ENCODE measurements around the gene TGOLN2.

The TGOLN2 gene

DNA sequence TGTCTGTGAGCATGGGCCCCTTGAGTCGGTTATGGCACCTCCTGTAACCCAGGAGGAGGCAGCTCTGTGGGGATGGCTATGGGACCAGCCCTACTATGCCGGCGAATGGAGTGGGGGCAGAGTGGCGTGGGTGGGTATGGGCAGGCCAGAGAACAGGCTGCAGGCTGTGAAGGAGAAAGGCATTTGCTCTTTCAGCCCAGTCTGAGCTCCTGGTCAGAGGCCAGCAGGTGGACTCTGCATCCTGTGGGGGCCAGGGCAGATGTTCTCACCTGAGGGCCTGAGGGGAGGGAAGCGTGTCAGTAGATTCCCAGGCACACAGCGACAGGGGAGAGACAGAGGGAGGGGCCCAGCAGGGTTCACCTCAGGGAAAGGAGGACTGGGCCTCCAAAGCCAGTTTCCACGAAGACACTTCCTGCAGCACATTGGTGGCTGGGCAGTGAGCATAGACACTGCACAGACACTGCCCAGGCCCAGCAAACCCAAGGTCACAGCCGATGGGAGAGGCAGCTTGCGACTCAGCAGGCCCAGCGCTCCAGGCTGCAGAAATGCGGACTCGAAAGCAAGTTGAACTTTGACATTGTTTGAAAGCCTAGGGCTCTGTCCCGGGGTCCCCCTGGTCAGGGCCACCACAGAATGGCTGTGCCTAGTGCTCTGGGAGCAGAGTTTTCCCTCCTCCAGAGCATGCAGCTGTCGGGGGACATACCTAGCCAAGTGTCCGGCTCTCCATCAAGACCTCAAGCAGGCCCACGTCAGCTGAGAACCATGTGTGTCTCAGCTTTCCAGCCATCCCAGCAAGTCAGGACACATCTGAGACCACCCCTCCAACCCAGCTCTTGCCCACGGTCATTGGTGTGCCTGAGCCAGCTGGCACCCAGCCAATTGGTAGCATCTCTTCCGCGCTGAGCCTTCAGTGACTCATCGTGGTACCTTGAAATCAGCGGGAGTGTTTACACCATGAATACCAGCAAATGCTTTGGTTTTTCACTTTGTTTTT is 53.8 kb downstream of the TGOLN2 start:
- no peak for DNase-seq (ENCODE audit: low read depth)
- H3K4me3 ChIP-seq (ENCODE audit: low read length), result no peak overlapping the region
- TF ChIP-seq, protein P1, sequence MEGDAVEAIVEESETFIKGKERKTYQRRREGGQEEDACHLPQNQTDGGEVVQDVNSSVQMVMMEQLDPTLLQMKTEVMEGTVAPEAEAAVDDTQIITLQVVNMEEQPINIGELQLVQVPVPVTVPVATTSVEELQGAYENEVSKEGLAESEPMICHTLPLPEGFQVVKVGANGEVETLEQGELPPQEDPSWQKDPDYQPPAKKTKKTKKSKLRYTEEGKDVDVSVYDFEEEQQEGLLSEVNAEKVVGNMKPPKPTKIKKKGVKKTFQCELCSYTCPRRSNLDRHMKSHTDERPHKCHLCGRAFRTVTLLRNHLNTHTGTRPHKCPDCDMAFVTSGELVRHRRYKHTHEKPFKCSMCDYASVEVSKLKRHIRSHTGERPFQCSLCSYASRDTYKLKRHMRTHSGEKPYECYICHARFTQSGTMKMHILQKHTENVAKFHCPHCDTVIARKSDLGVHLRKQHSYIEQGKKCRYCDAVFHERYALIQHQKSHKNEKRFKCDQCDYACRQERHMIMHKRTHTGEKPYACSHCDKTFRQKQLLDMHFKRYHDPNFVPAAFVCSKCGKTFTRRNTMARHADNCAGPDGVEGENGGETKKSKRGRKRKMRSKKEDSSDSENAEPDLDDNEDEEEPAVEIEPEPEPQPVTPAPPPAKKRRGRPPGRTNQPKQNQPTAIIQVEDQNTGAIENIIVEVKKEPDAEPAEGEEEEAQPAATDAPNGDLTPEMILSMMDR (conservative IDR thresholded peaks at IDR 0.05; ENCODE audit: low read depth, low read length), result no peak

DNA sequence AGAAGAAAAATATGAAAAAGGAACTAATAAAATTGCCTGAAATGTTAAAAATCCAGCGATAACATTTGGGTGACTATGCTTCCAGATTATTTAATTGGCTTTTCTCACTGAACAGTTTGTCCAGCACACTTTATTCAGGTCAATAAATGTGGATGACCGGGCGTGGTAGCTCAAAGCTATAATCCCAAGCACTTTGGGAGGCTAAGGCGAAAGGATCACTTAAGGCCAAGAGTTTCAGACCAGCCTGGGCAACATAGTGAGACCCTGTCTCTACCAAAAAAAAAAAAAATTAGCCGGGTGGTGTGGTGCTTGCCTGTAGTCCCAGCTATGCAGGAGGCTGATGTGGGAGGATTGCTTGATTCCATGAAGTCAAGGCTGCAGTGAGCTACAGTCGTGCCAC is 55.4 kb downstream of the TGOLN2 start:
- H3K4me3 ChIP-seq (ENCODE audit: low read length), result no peak overlapping the region
- DNase-seq (ENCODE audit: low read depth), result no peak
- TF ChIP-seq, protein P1 (conservative IDR thresholded peaks at IDR 0.05; ENCODE audit: low read depth, low read length), result no peak

DNA sequence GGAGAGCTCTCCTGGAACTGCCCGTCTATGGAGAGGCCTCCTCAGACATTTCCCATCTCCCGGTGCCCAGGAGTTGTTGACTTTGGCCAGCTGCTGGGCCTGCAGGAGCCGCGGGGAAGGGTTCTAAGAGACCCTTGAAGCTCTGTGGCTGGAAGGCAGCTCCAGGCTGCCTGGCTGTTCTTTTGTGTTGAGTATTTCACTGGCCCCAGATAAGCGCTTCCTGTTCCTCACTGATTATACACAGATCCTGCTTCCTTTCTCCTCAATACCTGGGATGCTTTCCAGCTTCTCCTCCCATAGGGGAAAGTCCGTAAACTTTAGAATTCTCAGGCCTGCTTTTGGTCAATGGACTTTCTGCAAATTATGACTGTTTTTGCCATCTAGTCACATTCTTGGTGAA is 57.8 kb downstream of the TGOLN2 start:
- no peak overlapping the region for H3K4me3 ChIP-seq (ENCODE audit: low read length)
- TF ChIP-seq, protein P1 (conservative IDR thresholded peaks at IDR 0.05; ENCODE audit: low read depth, low read length), result no peak
- no peak for DNase-seq (ENCODE audit: low read depth)

Data from retinal pigment epithelial cell (primary cell).